Left lung (tissue), 10 donors: ENCODE measurements around the gene LSM11. TPM values are rescaled to one million over a fixed set of nuclear protein-coding genes. Genes with fewer than 3 reads are reported as not detected.

Source experiments
- ATAC-seq: fragments of 200-7000 bp; cut with Tn5 transposase; one replicate; pipeline ENCODE4 v1.9.1; 2020; ENCODE audit warnings: moderate library complexity
- DNase-seq, 4 donors: peaks; one replicate each; pipeline ENCODE4 v3.0.0-alpha.2; 2013 to 2020
- H3K27ac ChIP-seq, 2 donors: fragments of 200-600 bp; sonication (generic) in 1 of 2; one replicate each; pipeline versions ENCODE4 v1.5.0 to v1.8.0; 2020 to 2021
- H3K27me3 ChIP-seq, 2 donors: fragments of 200-600 bp; sonication (generic) in 1 of 2; one replicate each; pipeline versions ENCODE4 v1.5.0 to v1.8.0; 2020 to 2021
- H3K36me3 ChIP-seq, 2 donors: fragments of 200-600 bp; sonication (generic) in 1 of 2; one replicate each; pipeline versions ENCODE4 v1.5.0 to v1.8.0; 2020 to 2021
- H3K4me1 ChIP-seq, 2 donors: fragments of 200-600 bp; one replicate each; pipeline ENCODE4 v1.8.0; 2021
- H3K4me3 ChIP-seq, 2 donors: fragments of 200-600 bp; sonication (generic) in 1 of 2; one replicate each; pipeline versions ENCODE4 v1.5.0 to v1.8.0; 2020 to 2021; ENCODE audit warnings: mild to moderate bottlenecking in 1 of 2
- H3K9me3 ChIP-seq, 2 donors: fragments of 200-600 bp; sonication (generic) in 1 of 2; one replicate each; pipeline versions ENCODE4 v1.5.0 to v1.8.0; 2020 to 2021
- CTCF ChIP-seq, 2 donors: fragments of 200-600 bp; sonication (generic) in 1 of 2; IDR thresholded peaks; one replicate each; pipeline versions ENCODE4 v1.5.0 to v1.8.0; 2021; ENCODE audit warnings: antibody characterized with exemption in 2 of 2
- intact Hi-C, 2 donors: fragments of 100-400 bp; cut with DNase I; formaldehyde crosslinking; loops; one replicate each; pipeline versions ENCODE4 v1.11.2 to v1.14.2; 2022
- polyA plus RNA-seq, 6 donors: library from polyadenylated mRNA; unstranded; fragments of 120-200 nt; gene quantifications; one replicate each; pipeline ENCODE4 v1.2.1, GENCODE V29; 2013; ENCODE audit not compliant: insufficient read length in 6 of 6
- total RNA-seq, 2 donors: library from RNA; stranded (reverse); fragmentation: NEBNext Ultra II Directional; extraction: Animal tissue kit (Norgen Biotek cat#: 25700); gene quantifications; one replicate each; pipeline ENCODE4 v1.2.1, GENCODE V29; 2021
- donor health status: DM: no; HTN: yes; CAD: no.
- donor health status: DM: no; HTN: no; CAD: no.

The LSM11 gene
- total and polyA plus RNA-seq, 8 donors: 3.0 to 8.1 (median 7.3) TPM

GRCh38 chr5:157735991-157736390 lies 7.5 kb upstream of the LSM11 start:
- Histone ChIP-seq H3K9me3 (no peaks in the 10 kb centered on the region), H3K4me3 (no peak overlapping the region), H3K4me1 (peaks cover 2 to 10% of the 10 kb centered on the region in 2 donors), H3K27ac (no peak overlapping the region), H3K36me3 (peaks cover 0 to 56% of the 10 kb centered on the region in 2 donors), H3K27me3 (no peaks in the 10 kb centered on the region)
- no peak for DNase-seq
- intact Hi-C loops: no loop called here
- no peak for ATAC-seq
- TF ChIP-seq CTCF (IDR thresholded peaks at IDR 0.05): no peak

DNA sequence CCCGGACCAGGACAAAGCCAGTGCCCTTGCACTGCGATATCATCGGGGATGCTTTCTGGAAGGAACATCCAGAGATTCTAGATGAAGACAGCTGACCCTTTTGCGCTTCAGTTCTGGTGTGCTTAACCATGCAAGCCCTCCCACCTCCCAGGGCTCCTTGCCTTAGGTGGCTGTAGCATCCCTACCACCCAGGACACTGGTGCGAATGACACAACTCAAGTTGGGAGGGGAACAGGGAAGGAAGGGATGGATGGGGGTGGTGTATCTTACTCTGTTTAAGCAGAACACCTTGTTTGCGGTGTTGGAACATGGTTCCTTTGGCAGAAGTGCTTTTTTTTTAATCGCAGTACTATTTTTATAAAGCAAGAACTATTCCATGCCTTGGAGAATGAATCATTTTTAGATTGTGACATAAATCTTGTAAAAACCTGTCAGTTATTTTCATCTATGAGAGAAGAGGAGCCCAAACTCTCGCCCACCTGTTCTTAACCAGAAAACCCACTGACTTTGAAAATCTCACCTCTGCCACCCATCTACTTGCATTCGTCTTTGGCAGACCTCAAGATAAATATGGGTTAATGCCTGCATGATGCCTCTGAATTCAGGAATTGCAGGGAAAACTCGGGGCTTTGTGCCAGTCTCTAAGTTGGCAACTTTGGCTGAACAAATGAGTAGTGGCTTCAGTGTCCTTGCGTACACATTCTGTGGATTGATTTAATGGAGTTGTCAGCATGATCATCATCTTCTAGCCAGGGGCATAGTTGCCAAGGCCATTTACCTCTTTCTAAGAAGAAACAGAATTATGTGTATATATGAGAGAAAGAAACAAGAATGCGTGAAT lies 3.9 kb upstream of the LSM11 start:
- intact Hi-C loops: no loop called here
- peaks cover 0 to 44% of the 10 kb centered on the region in 2 donors for H3K36me3 ChIP-seq
- H3K4me1 ChIP-seq: peaks cover 0 to 10% of the 10 kb centered on the region in 2 donors
- H3K9me3 ChIP-seq: no peaks in the 10 kb centered on the region
- H3K27me3 ChIP-seq: no peaks in the 10 kb centered on the region
- no peak overlapping the region for H3K27ac ChIP-seq
- no peak for TF ChIP-seq CTCF (IDR thresholded peaks at IDR 0.05)
- ATAC-seq (no peak), DNase-seq (no peak)
- no peak overlapping the region for H3K4me3 ChIP-seq

DNA sequence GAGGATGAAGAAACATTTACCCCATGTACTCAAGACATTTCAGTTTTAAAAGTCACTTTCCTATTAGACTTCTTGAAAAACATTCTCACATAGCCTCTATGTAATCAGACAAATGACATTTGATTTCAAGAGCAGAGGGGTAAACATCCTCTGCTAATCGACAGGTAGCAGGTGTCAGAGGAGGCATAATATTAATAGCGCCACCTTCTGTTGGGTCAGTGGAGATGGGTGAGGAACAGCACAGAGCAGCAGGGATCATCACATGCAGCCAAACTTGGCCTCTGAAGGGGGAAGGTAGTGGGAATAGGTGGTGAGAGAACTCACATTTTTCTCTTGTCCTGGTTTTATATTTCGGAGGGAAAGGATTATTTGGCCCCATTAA lies 3.3 kb upstream of the LSM11 start:
- Histone ChIP-seq H3K4me3 (no peak overlapping the region), H3K4me1 (peaks cover 0 to 16% of the 10 kb centered on the region in 2 donors), H3K27me3 (no peaks in the 10 kb centered on the region), H3K9me3 (no peaks in the 10 kb centered on the region), H3K36me3 (peaks cover 0 to 38% of the 10 kb centered on the region in 2 donors), H3K27ac (no peak overlapping the region)
- intact Hi-C loops: no loop called here
- ATAC-seq (no peak), DNase-seq (no peak)
- TF ChIP-seq CTCF (IDR thresholded peaks at IDR 0.05): peak in 1 of 2 donors; percentile 25

- peaks cover 0 to 21% of the 10 kb centered on the region in 2 donors for H3K4me1 ChIP-seq
- DNase-seq (no peak), ATAC-seq (no peak)
- H3K27me3 ChIP-seq: no peaks in the 10 kb centered on the region
- no peak overlapping the region for H3K27ac ChIP-seq
- intact Hi-C loops: no loop called here
- H3K9me3 ChIP-seq: no peaks in the 10 kb centered on the region
- no peak overlapping the region for H3K4me3 ChIP-seq
- no peak for TF ChIP-seq CTCF (IDR thresholded peaks at IDR 0.05)
- H3K36me3 ChIP-seq: peaks cover 0 to 29% of the 10 kb centered on the region in 2 donors
Observed at GRCh38 chr5:157741131-157741530, 2.4 kb upstream of the LSM11 start.
